Transverse colon (tissue), 4 donors: ENCODE data around the gene MAPK4. TPM values are rescaled to one million over a fixed set of nuclear protein-coding genes. Genes with fewer than 3 reads are reported as not detected.

Source experiments
- DNase-seq: peaks from one replicate; pipeline ENCODE4 v3.0.0-alpha.2; 2019
- H3K27ac ChIP-seq, 4 donors: fragments of 200-600 bp; sonication (generic); 2 replicates each; pipeline ENCODE4 v1.5.1; 2016 to 2018; ENCODE audit warnings: inconsistent platforms in 4 of 4
- H3K27me3 ChIP-seq: fragments of 200-600 bp; sonication (generic); 2 replicates; pipeline ENCODE4 v1.5.1; 2017; ENCODE audit warnings: inconsistent platforms
- H3K36me3 ChIP-seq, 4 donors: fragments of 200-600 bp; sonication (generic); 2 replicates each; pipeline ENCODE4 v1.5.1; 2017 to 2019; ENCODE audit warnings: inconsistent platforms in 4 of 4
- H3K4me1 ChIP-seq, 4 donors: fragments of 200-600 bp; sonication (generic); 2 replicates each; pipeline ENCODE4 v1.5.1; 2017 to 2020; ENCODE audit warnings: inconsistent platforms in 4 of 4
- H3K4me3 ChIP-seq, 4 donors: fragments of 200-600 bp; sonication (generic); 1 replicate in 1 of 4; 2 replicates in 3 of 4; pipeline versions ENCODE4 v1.5.1 to v1.6.1; 2017 to 2019; ENCODE audit warnings: inconsistent platforms in 4 of 4
- H3K9me3 ChIP-seq, 2 donors: fragments of 200-600 bp; sonication (generic); 2 replicates each; pipeline ENCODE4 v1.5.1; 2017 to 2019; ENCODE audit warnings: inconsistent platforms in 2 of 2
- EP300 ChIP-seq: sonication (generic); formaldehyde crosslinking; IDR thresholded peaks from one replicate; pipeline ENCODE4 v1.6.1; 2017; ENCODE audit warnings: antibody characterized with exemption, low read depth
- POLR2A ChIP-seq: fragments of 450-650 bp; IDR thresholded peaks from one replicate; pipeline ENCODE4 v1.6.1; 2016; ENCODE audit warnings: antibody characterized with exemption, mild to moderate bottlenecking, moderate library complexity
- POLR2AphosphoS5 ChIP-seq, 3 donors: sonication (generic); formaldehyde crosslinking; IDR thresholded peaks; one replicate each; pipeline ENCODE4 v1.6.1; 2016; ENCODE audit warnings: antibody characterized with exemption in 3 of 3
- WGBS, 2 donors: methylation state at CpG; one replicate each; pipeline ENCODE4 v1.1.5; 2018; ENCODE audit warnings: low coverage in 1 of 2; 5-methylcytosine and 5-hydroxymethylcytosine counted together
- in situ Hi-C, 4 donors: fragments of 200-750 bp; cut with MboI; loops; one replicate each; pipeline versions ENCODE4 v1.15.0 to v1.15.1; 2017; ENCODE audit warnings: low sequenced_read_pairs in 3 of 4, low pct_ligation_motif_present in 1 of 4, low pct_unique_long_range_greater_than_20kb in 1 of 4
- intact Hi-C: fragments of 100-400 bp; cut with DNase I; formaldehyde crosslinking; loops from one replicate; pipeline ENCODE4 v1.15.1; 2023; ENCODE audit warnings: low total_unique reads
- total RNA-seq, 4 donors: library from RNA; depleted of rRNA; stranded (reverse); fragments of >200 nt; gene quantifications; one replicate each; pipeline ENCODE4 v1.1.0, GENCODE V29; 2016
- TF ChIP-seq, protein P1 (sequence below), 5 experiments: fragments of 200-600 bp in 3 of 5; fragments of 450-650 bp in 2 of 5; sonication (generic) in 3 of 5; IDR thresholded peaks; 1 replicate in 2 of 5; 2 replicates in 3 of 5; pipeline ENCODE4 v1.5.1; 2016 to 2017; ENCODE audit warnings: antibody characterized with exemption in 5 of 5, inconsistent platforms in 3 of 5, mild to moderate bottlenecking in 2 of 5, moderate library complexity in 1 of 5

The MAPK4 gene
- total RNA-seq, 4 donors from 2014 or later, result 1.6 to 20.1 (median 5.7) TPM

GRCh38 chr18:50590593-50590992, 30.7 kb downstream of the MAPK4 start:
- Histone ChIP-seq H3K27ac (no peak overlapping the region), H3K4me3 (no peak overlapping the region), H3K36me3 (no peaks in the 10 kb centered on the region), H3K27me3 (no peaks in the 10 kb centered on the region), H3K9me3 (no peaks in the 10 kb centered on the region), H3K4me1 (peaks cover 0 to 4% (median 0%) of the 10 kb centered on the region in 4 donors)
- intact Hi-C loops (no loop called here), in situ Hi-C loops (no loop called here)
- TF ChIP-seq EP300 (no peak), POLR2AphosphoS5 (IDR thresholded peaks at IDR 0.05) (no peak), POLR2A (no peak)
- TF ChIP-seq, protein P1, sequence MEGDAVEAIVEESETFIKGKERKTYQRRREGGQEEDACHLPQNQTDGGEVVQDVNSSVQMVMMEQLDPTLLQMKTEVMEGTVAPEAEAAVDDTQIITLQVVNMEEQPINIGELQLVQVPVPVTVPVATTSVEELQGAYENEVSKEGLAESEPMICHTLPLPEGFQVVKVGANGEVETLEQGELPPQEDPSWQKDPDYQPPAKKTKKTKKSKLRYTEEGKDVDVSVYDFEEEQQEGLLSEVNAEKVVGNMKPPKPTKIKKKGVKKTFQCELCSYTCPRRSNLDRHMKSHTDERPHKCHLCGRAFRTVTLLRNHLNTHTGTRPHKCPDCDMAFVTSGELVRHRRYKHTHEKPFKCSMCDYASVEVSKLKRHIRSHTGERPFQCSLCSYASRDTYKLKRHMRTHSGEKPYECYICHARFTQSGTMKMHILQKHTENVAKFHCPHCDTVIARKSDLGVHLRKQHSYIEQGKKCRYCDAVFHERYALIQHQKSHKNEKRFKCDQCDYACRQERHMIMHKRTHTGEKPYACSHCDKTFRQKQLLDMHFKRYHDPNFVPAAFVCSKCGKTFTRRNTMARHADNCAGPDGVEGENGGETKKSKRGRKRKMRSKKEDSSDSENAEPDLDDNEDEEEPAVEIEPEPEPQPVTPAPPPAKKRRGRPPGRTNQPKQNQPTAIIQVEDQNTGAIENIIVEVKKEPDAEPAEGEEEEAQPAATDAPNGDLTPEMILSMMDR (IDR thresholded peaks at IDR 0.05), result no peak
- WGBS, 2 donors, result 83 to 93% methylated on average over 2 to 3 of the region's 3 CpGs
- DNase-seq, result no peak

- in situ Hi-C loops, result no loop called here
- WGBS, 2 donors, result 93 to 94% methylated on average over 5 of the region's 5 CpGs
- intact Hi-C loops, result no loop called here
- no peaks in the 10 kb centered on the region for H3K9me3 ChIP-seq
- H3K27me3 ChIP-seq, result peaks cover 10% of the 10 kb centered on the region
- H3K27ac ChIP-seq, result no peak overlapping the region
- no peaks in the 10 kb centered on the region for H3K36me3 ChIP-seq
- H3K4me1 ChIP-seq, result peaks cover 0 to 4% (median 0%) of the 10 kb centered on the region in 4 donors
- no peak overlapping the region for H3K4me3 ChIP-seq
- TF ChIP-seq EP300 (no peak), POLR2AphosphoS5 (IDR thresholded peaks at IDR 0.05) (no peak), POLR2A (no peak)
- TF ChIP-seq, protein P1 (IDR thresholded peaks at IDR 0.05), result no peak
- DNase-seq, result no peak
Measured at GRCh38 chr18:50594012-50594411, 34.1 kb downstream of the MAPK4 start.

DNA sequence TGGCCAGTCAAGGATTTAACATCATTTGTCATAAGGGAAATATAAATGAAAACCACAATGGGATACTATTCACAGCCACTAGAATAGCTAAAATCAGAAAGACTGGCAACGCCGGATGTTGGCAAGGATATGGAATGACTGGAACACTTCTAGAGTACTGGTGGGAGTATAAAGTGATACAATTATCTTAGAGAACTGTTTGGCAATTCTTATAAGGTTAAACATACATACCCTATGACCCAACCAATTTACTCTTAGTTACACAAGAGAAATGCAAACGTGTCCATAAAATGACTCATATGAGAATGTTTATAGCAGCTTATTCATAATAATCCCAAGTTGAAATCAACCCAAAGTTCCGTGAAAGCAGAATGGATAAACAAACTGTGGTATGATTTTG, 35.1 kb downstream of the MAPK4 start:
- TF ChIP-seq POLR2AphosphoS5 (IDR thresholded peaks at IDR 0.05) (peak in 1 of 3 donors; percentile 10), POLR2A (no peak)
- H3K9me3 ChIP-seq, result no peaks in the 10 kb centered on the region
- WGBS, 2 donors, result 11 to 32% methylated on average over 4 of the region's 4 CpGs
- in situ Hi-C loops, result no loop called here
- H3K36me3 ChIP-seq, result no peaks in the 10 kb centered on the region
- H3K4me3 ChIP-seq, result no peak overlapping the region
- peaks cover 0 to 4% (median 0%) of the 10 kb centered on the region in 4 donors for H3K4me1 ChIP-seq
- peak; percentile 18 for DNase-seq
- peaks cover 10% of the 10 kb centered on the region for H3K27me3 ChIP-seq
- intact Hi-C loops, result no loop called here
- no peak overlapping the region for H3K27ac ChIP-seq

DNA sequence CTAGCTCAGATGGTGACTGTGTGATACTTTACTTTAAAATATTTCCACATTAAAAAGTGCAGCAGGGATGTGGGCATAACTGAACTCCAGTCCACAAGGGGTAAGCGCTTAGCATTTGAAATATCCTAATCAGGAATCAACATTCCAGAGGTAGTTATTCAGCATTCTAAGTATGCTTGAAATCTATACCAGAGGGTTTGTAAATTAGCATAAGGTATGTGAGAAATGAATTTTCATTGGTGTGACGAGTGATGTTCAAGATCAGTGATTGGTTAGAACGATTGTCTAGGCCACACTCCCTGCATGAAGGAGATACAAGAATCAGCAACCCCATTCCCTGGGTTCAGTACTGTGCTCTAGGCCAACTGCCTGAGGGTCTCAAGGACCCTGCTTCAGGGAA, 42.6 kb downstream of the MAPK4 start:
- H3K27ac ChIP-seq, result no peak overlapping the region
- H3K4me1 ChIP-seq, result no peaks in the 10 kb centered on the region
- 80 to 83% methylated on average over 2 to 3 of the region's 3 CpGs for WGBS, 2 donors
- in situ Hi-C loops (no loop called here), intact Hi-C loops (no loop called here)
- TF ChIP-seq EP300 (no peak), POLR2A (no peak), POLR2AphosphoS5 (IDR thresholded peaks at IDR 0.05) (no peak)
- TF ChIP-seq, protein P1 (IDR thresholded peaks at IDR 0.05), result no peak
- H3K27me3 ChIP-seq, result peaks cover 6% of the 10 kb centered on the region
- H3K4me3 ChIP-seq, result no peak overlapping the region
- no peaks in the 10 kb centered on the region for H3K9me3 ChIP-seq
- no peaks in the 10 kb centered on the region for H3K36me3 ChIP-seq
- no peak for DNase-seq

DNA sequence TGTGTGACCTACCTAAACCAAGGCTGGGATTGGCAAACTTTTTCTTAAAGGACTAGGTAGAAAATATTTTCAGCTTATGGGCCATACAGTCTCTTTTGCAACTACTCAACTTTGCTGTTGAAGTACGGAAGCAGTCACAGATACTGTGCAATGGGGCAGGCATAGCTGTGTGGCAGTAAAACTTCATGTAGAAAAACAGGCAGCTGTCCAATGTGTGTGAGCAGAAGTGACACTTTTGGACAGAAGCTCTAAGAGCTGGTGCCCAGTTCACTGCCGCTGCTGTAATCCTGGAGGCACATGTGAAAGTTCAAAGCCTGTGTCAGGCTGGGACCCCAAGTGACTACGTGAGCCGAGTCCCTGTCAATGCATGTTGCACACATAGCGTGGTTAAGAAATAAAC, 46.7 kb downstream of the MAPK4 start:
- in situ Hi-C loops (no loop called here), intact Hi-C loops (no loop called here)
- Histone ChIP-seq H3K36me3 (no peaks in the 10 kb centered on the region), H3K4me1 (no peaks in the 10 kb centered on the region), H3K27ac (no peak overlapping the region), H3K4me3 (no peak overlapping the region), H3K9me3 (no peaks in the 10 kb centered on the region), H3K27me3 (no peaks in the 10 kb centered on the region)
- TF ChIP-seq POLR2A (no peak), POLR2AphosphoS5 (IDR thresholded peaks at IDR 0.05) (no peak), EP300 (no peak)
- TF ChIP-seq, protein P1 (IDR thresholded peaks at IDR 0.05), result no peak
- 60 to 83% methylated on average over 1 to 5 of the region's 5 CpGs for WGBS, 2 donors
- no peak for DNase-seq
